Activated CD8-positive, alpha-beta T cell treated with anti-CD3 and anti-CD28 coated beads for 36 hours (primary cell): ENCODE data around the gene ACSL4. TPM values are rescaled to one million over a fixed set of nuclear protein-coding genes. Genes with fewer than 3 reads are reported as not detected.

Experiments
- ATAC-seq: fragments of 200-7000 bp; cut with Tn5 transposase; one replicate; pipeline ENCODE4 v1.10.0; 2021; ENCODE audit warnings: mild to moderate bottlenecking, moderate library complexity
- CTCF ChIA-PET: fragments of 350-600 bp; sonication (Branson Sonifier 250); formaldehyde crosslinking; loops from one replicate; lab custom pipeline; 2021; ENCODE audit warnings: antibody characterized with exemption; lab: Charles Lee
- POLR2A ChIA-PET: fragments of 350-600 bp; sonication (Branson Sonifier 250); formaldehyde crosslinking; loops from one replicate; lab custom pipeline; 2021; ENCODE audit warnings: antibody characterized with exemption; lab: Charles Lee
- DNase-seq: peaks from one replicate; pipeline ENCODE4 v3.0.0-alpha.2; 2020
- H3K27ac Mint-ChIP-seq: one replicate; pipeline ENCODE4 v1.8.0; 2021; ENCODE audit warnings: mild to moderate bottlenecking, mixed read lengths
- H3K27me3 Mint-ChIP-seq: one replicate; pipeline ENCODE4 v1.8.0; 2021; ENCODE audit warnings: mixed read lengths
- H3K36me3 Mint-ChIP-seq: one replicate; pipeline ENCODE4 v1.8.0; 2021; ENCODE audit warnings: low read depth, mixed read lengths
- H3K4me1 Mint-ChIP-seq: one replicate; pipeline ENCODE4 v1.8.0; 2021; ENCODE audit warnings: low read depth, mixed read lengths
- H3K4me3 Mint-ChIP-seq: one replicate; pipeline ENCODE4 v1.8.0; 2021; ENCODE audit warnings: mild to moderate bottlenecking, moderate library complexity, mixed read lengths
- H3K9me3 Mint-ChIP-seq: one replicate; pipeline ENCODE4 v1.8.0; 2021; ENCODE audit warnings: mixed read lengths
- intact Hi-C: fragments of 100-400 bp; cut with micrococcal nuclease; formaldehyde crosslinking; loops from one replicate; pipeline ENCODE4 v1.10.0; 2022
- total RNA-seq, 2 experiments: library from RNA; stranded (reverse); gene quantifications; one replicate each; pipeline ENCODE4 v1.2.3, GENCODE V29; 2021
- TF ChIP-seq, protein P1 (sequence below): fragments of 200-600 bp; IDR thresholded peaks from one replicate; pipeline ENCODE4 v1.8.0; 2022; ENCODE audit warnings: antibody characterized with exemption, mild to moderate bottlenecking

Gene ACSL4
- total RNA-seq, 2 experiments from 2014 or later: 63.1 to 64.0 TPM

DNA sequence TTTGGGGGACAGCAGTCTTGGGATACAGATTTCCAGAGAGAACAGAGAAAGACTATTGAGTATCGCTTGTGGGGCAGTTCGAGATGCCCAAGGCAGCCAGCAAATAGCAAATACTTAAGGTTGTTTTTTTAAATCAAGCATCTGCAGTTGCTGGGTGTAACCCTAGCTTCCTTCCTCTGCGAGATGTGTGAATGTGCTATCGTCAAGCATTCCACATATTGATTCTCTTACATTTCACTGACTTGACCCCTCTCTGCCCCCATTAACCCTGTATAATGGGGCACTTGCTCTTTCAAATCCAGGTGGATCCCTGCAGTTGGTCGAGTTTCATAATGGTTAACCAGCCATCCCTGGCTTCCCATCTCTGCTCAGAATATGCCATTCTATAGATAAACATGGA lies 131.6 kb downstream of the ACSL4 start:
- ChIA-PET POLR2A (no interaction called here), CTCF (no interaction called here)
- Mint-ChIP-seq H3K27ac (no peak overlapping the region), H3K4me3 (no peak overlapping the region), H3K9me3 (peaks cover 3% of the 10 kb centered on the region), H3K36me3 (no peaks in the 10 kb centered on the region), H3K4me1 (no peaks in the 10 kb centered on the region), H3K27me3 (peaks cover 24% of the 10 kb centered on the region)
- no peak for ATAC-seq
- intact Hi-C loops: no loop called here
- no peak for DNase-seq
- TF ChIP-seq, protein P1, sequence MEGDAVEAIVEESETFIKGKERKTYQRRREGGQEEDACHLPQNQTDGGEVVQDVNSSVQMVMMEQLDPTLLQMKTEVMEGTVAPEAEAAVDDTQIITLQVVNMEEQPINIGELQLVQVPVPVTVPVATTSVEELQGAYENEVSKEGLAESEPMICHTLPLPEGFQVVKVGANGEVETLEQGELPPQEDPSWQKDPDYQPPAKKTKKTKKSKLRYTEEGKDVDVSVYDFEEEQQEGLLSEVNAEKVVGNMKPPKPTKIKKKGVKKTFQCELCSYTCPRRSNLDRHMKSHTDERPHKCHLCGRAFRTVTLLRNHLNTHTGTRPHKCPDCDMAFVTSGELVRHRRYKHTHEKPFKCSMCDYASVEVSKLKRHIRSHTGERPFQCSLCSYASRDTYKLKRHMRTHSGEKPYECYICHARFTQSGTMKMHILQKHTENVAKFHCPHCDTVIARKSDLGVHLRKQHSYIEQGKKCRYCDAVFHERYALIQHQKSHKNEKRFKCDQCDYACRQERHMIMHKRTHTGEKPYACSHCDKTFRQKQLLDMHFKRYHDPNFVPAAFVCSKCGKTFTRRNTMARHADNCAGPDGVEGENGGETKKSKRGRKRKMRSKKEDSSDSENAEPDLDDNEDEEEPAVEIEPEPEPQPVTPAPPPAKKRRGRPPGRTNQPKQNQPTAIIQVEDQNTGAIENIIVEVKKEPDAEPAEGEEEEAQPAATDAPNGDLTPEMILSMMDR: no peak

DNA sequence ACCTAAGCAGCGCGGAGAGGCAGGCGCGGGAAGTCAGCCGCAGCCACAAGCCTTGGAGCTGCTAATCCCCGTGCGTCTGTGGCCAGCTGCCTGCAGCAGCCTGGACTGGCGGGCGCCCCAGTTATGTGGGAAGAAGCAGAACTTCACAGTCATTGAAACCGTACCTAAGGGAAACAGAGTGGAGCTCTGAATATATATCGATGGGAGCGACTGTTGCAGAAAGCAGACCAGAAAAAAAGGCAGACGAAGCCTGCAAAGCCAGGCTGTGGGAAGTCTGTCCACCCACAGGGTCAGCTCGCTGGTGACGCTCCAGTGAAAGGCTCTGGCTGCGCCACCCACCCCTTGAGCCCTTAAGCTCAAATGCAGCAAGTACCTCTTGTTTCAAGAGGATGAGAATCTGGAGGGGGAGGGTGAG lies 132.8 kb downstream of the ACSL4 start:
- Mint-ChIP-seq H3K4me3 (no peak overlapping the region), H3K27me3 (peaks cover 25% of the 10 kb centered on the region), H3K9me3 (no peaks in the 10 kb centered on the region), H3K36me3 (no peaks in the 10 kb centered on the region), H3K4me1 (no peaks in the 10 kb centered on the region), H3K27ac (no peak overlapping the region)
- POLR2A ChIA-PET: no interaction called here
- ATAC-seq (no peak), DNase-seq (no peak)
- intact Hi-C loops: no loop called here
- TF ChIP-seq, protein P1: no peak
- CTCF ChIA-PET: no interaction called here

DNA sequence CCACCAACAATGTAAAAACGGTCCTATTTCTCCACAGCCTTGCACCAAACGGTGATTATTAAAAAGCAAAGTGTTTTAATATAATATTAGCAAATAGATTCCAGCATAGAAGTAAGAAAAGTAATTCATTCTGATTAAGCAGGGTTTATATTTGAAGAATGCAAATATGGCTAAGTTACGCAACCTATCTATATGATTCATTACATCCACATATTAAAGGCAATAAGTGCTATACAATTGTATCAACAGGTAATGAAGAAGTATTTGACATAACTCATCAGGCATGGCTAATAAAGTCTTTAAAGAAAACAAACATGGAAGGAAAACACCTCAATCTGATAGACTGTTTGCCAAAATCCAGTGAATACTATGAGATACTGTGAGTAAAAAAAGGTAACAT lies 137.0 kb downstream of the ACSL4 start:
- intact Hi-C loops: no loop called here
- CTCF ChIA-PET: no interaction called here
- Mint-ChIP-seq H3K4me3 (no peak overlapping the region), H3K9me3 (no peaks in the 10 kb centered on the region), H3K27me3 (peaks cover 7% of the 10 kb centered on the region), H3K4me1 (no peaks in the 10 kb centered on the region), H3K27ac (no peak overlapping the region), H3K36me3 (no peaks in the 10 kb centered on the region)
- no peak for DNase-seq
- TF ChIP-seq, protein P1: no peak
- POLR2A ChIA-PET: no interaction called here
- no peak for ATAC-seq

Other genes starting within 250 kb of the ACSL4 start
- gene NXT2, start 196.4 kb downstream of the ACSL4 start, total RNA-seq: 10 to 100 TPM; 10.6 to 11.1 TPM
- under 1 TPM; 0.29 to 0.34 TPM for gene KCNE5, start 108.1 kb downstream of the ACSL4 start, total RNA-seq